ENCODE data around the gene VWF. TPM values are rescaled to one million over a fixed set of nuclear protein-coding genes. Genes with fewer than 3 reads are reported as not detected.

VWF gene
- total RNA-seq, 1 donor from 2014 or later: 9.7 TPM

- DNase-seq: no peak
Measured at GRCh38 chr12:6058481-6059161, 65.8 kb downstream of the VWF start.

GRCh38 chr12:6057700-6058099, 66.8 kb downstream of the VWF start:
- DNase-seq: no peak

- DNase-seq: no peak
Measured at GRCh38 chr12:6056406-6057240, 67.8 kb downstream of the VWF start.

- DNase-seq: no peak
Measured at GRCh38 chr12:6053541-6053940, 70.9 kb downstream of the VWF start.

DNA sequence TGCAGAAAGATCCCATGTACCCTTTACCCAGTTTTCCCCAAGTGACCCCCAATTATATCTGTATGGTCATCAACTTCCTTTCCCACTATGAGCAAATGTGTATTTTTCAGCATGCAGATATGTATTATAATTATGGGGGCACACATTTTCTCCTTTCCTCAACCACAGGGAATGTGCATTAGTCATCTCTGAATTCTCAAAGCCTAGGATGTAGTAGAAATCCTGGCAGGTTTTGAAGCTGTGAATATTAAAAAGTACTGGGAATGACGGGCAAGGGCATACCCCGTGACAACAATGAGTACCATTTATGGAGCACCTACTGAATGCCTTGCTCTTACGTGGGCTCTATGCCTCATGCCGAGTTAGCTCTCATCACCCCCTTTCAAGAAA, 71.5 kb downstream of the VWF start:
- no peak for DNase-seq

DNA sequence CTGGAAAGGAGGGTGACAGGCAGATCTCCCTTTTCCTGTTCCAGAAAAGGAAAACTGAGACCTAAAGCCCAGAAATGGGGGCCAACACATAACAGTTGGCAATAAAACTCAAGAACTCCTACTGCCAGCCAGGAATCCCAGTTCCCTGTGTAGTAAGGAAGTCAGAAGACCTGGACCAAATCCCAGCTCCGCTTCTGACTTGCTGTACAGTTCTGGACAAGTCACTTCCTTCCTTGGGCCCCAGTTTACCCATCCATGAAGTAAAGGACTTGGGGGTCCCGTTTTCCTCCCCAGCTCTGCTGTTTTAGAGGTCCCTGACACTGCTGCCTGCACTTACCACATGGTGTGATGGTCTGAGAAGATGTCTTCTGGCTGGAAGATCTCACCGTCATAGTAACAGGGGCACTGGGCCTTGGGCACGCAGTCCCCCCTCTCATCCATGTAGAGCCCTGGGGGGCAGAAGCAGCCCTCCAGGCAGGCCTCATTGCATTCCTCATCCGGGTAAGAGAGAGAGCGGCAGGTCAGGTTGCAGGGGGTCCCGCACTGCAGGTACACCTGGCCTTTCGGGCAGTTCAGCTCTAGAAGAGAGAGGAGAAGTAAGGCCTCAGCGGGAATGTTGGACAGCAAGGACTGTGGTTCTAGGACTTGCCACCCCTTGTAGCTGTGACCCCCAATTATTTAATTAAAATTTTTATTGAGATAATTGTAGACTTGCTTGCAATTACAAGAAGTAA, 72.1 kb downstream of the VWF start:
- DNase-seq: no peak

GRCh38 chr12:6049992-6050391, 74.5 kb downstream of the VWF start:
- no peak for DNase-seq

DNA sequence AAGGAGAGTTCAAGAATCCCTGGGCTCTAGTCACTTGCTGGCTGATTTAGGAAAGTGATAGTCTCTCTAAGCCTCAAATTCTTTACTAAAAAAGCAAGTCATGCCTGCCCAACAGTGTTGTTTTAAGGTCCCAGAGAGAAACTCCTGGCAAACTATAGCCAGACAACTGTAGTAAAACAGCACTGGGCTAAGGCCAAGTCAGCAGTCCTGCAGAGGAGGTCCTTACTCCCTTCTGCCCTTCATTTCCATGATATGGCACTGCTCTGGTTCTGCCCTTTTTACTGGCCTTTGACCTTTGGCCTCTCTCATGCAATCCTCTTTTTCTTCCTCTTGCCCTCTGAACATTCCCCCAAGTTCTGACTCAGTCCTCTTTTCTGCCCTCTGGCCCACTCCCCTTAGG, 74.9 kb downstream of the VWF start:
- DNase-seq: no peak

GRCh38 chr12:6047249-6048237, 76.9 kb downstream of the VWF start:
- DNase-seq: no peak

DNA sequence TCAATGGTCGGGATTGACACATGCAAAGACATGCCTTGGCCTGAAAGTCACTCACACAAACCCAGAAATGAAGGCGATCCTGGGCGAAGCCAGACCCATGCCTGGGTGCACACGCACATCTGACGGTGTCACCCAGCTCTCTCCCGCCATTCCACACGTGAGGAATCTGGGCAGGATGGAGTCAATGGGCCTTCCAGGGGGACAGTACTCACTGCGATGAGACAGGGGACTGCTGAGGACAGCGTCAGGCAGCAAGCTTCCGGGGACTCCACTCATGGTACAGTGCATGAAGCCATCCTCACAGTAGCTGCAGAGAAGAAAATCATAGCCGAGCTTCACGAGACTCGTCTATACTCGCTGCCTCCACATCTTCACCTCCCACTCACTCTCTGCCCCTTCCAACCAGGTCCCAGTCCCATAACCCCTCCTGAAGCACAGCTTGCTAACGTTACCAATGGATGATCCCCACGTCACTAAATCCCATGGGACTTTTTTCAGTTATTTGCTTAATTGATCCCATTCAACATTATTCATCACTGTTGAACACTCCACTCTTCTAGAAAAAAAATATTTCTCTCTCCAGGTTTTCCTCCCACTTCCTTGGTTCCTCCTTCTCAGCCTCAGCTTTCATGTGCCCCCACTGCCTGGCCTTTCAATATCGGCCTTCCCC, 77.8 kb downstream of the VWF start:
- DNase-seq: no peak

DNA sequence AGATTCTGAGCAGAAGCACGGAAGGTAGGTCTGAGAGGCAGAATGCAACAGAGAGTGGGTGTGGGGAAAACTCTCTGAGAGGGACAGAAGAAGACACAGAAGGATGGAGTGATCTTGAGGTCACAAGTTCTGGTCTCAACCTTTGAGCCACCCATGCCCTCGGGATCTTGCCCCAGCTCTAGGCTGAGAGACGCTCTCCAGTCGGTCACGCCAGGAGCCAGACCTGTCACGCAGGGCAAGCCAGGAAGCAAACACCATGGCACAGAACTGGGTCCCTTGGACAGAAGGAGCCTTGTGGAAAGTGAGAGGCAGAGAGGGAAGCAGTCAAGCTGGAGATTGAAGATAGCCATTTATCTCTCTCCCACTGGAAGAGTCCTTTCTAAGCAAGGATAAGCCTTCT, 79.0 kb downstream of the VWF start:
- DNase-seq: no peak

DNA sequence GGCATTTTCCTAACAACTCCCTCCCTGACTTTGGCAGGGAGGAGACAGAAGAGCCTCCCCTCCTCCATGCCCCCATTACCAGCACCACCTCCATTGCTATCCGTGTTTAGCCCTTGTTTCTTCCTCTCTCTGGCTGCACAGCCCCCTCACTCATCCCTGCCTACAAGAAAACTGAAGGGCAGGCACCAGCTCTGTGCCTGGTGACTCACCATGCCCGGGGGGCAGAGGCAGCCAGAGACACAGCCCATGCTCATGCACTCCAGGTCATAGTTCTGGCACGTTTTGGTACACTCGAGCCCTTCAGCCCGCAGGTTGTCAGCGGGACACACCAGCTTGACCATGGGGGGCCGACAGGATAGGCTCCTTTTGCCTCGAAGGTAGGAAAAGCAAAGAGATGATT, 80.4 kb downstream of the VWF start:
- DNase-seq: no peak

DNA sequence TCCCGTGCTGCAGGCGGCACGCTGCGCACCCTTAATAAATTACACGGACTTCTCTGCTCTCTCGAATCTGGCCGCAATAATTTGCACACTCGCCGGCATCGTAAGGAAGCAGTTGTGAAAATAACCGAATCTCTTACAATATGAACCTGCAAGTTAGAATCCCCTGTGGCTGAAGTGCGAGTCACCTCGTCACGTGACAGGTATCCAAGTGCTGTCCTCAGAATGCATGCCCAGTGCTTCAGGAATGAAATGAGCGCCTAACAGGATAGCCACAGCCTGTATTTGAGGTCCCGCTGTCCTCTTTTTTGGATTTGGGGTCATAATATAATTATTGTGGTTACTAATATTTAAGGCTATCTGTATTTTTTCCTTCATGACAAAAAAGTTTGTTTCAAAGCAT, 82.0 kb downstream of the VWF start:
- no peak for DNase-seq

GRCh38 chr12:6041891-6042290, 82.6 kb downstream of the VWF start:
- no peak for DNase-seq

DNA sequence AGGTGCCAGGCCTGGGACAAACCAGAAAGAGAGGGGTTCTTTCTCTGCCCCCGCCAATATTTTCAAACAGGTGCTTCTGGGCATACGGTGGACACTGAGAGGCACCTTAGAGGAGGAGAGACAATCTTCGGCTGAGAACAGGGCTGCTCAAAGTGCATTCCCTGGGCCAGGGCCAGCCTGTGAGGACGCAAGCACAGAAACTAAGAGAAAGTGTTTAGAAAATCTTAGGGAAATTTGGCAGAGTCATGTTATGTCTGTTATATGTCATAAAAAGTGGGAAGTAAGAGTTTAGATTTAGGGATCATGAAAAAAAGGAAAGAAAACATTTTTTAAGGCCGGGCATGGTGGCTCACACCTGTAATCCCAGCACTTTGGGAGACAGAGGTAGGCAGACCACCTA, 83.7 kb downstream of the VWF start:
- DNase-seq: no peak

GRCh38 chr12:6039894-6040601, 84.4 kb downstream of the VWF start:
- peak; percentile 39 for DNase-seq

- no peak for DNase-seq
Measured at GRCh38 chr12:6038160-6038559, 86.3 kb downstream of the VWF start.

DNA sequence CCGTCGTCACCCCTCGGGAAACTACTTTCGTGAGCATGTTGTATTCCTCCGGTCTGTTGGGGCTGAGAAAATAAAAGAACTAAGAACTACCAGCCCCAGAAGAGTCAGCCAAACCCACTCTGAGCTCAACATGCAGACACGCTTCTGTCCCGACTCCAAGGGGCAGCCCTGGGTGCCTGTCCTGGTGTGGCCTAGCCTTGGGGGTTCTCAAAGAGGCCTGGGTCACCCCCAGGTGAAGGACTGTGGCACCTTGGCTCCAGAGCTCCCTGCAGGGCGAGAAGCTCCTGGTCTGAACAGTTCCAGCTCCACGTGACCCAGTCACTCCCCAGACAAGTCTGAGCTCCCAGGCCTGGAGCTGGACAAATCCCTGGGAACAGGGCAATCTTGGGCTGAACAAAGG, 87.0 kb downstream of the VWF start:
- DNase-seq: no peak

DNA sequence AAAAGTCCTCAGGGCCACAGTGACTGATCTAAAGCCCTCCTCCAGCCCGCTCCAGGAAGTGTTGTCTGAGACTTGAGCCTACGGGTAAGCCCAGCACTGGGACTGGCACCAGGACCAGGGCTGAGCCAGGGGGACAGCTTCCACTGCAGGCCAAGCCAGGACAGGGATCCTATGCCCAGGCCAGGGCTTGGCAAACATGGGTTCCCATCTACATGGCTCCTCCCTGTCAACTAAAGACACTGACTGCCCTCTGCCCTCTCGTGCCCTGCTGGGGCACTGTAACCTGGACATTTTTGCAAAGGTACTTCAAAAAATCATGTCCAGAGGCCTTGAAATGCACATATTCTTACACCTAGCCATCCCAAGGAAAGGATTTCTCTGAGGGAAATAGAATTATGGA, 88.0 kb downstream of the VWF start:
- DNase-seq: no peak

DNA sequence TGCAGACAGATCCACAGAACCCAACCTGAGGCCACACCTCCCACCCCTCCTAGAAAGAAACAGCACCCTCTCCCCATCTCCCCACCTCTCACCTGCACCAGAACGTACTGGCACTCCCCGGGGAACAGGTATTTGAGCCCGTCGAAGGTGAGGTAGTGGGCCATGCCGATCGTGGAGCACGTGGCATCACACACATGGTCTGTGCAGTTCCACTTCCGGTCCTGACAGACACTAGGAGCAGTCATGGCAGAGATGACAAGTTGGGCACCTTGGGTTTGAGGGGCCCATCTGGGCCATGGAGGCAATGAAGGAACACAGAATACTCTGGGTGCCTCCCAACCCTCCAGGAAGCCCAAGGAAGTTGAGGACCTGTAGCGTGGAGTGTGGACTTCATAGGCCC, 89.9 kb downstream of the VWF start:
- DNase-seq: no peak

- DNase-seq: no peak
Measured at GRCh38 chr12:6033546-6033945, 90.9 kb downstream of the VWF start.

Measured in occipital lobe (tissue), 2 donors.